HepG2 (cell line): ENCODE measurements around the gene ZNF511. TPM values are rescaled to one million over a fixed set of nuclear protein-coding genes. Genes with fewer than 3 reads are reported as not detected.

Experiments
- ATAC-seq: fragments of 200-7000 bp; cut with Tn5 transposase; 3 replicates; pipeline ENCODE4 v1.9.1; 2020; ENCODE audit warnings: mild to moderate bottlenecking, moderate library complexity
- BruUV-seq: library from RNA; stranded (reverse); fragments of 400-500 nt; replicated peaks from 2 replicates; lab custom pipeline; 2021; lab: Mats Ljungman, UMichigan
- CTCF ChIA-PET: fragments of 300-600 bp; formaldehyde crosslinking; extraction: SDS; loops from one replicate; lab custom pipeline; 2021; ENCODE audit warnings: low total read pairs, inconsistent platforms, low intra/inter-chr PET ratio; lab: Yijun Ruan, JAX
- POLR2A ChIA-PET: fragments of 350-600 bp; sonication (Branson Sonifier 250); formaldehyde crosslinking; loops from one replicate; lab custom pipeline; 2020; ENCODE audit warnings: antibody characterized with exemption, inconsistent platforms; lab: Yijun Ruan, JAX
- DNase-seq: peaks from one replicate; pipeline ENCODE4 v3.0.0-alpha.2; 2015; ENCODE audit warnings: low spot score
- FAIRE-seq: peaks from 3 replicates; lab custom pipeline; 2011; peaks lifted over from hg19 to GRCh38; lab: Jason Lieb, UNC
- H2AFZ ChIP-seq: one replicate; pipeline ENCODE4 v1.6.1; 2011; ENCODE audit warnings: low read length, inconsistent platforms
- H3K27ac ChIP-seq: fragments of 300-600 bp; 3 replicates; pipeline ENCODE4 v1.8.0; 2011; ENCODE audit warnings: mixed run types, mild to moderate bottlenecking, mixed read lengths, low read length, inconsistent platforms; ENCODE audit not compliant: insufficient read depth; ENCODE audit errors: extremely low read length
- H3K27me3 ChIP-seq, 2 experiments: fragments of 200-600 bp in 1 of 2; 2 replicates in 1 of 2; 3 replicates in 1 of 2; pipeline versions ENCODE4 v1.6.0 to v1.8.0; 2011; ENCODE audit warnings: low read length in 2 of 2, mild to moderate bottlenecking in 2 of 2, moderate library complexity in 2 of 2, inconsistent platforms in 1 of 2; ENCODE audit not compliant: insufficient read depth in 2 of 2, control insufficient read depth in 1 of 2
- H3K36me3 ChIP-seq, 2 experiments: fragments of 200-600 bp in 1 of 2; replicated peaks in 1 of 2; 2 replicates in 1 of 2; 3 replicates in 1 of 2; pipeline versions ENCODE4 v1.5.1 to v1.8.0; 2011; ENCODE audit warnings: low read length in 2 of 2, inconsistent platforms in 1 of 2; ENCODE audit not compliant: insufficient read depth in 2 of 2, control insufficient read depth in 1 of 2
- H3K4me1 ChIP-seq: 2 replicates; pipeline ENCODE4 v1.5.1; 2012; ENCODE audit warnings: low read length, inconsistent platforms; ENCODE audit not compliant: insufficient read depth
- H3K4me2 ChIP-seq: 2 replicates; pipeline ENCODE4 v1.6.0; 2011; ENCODE audit warnings: low read depth, low read length, inconsistent platforms
- H3K4me3 ChIP-seq, 3 experiments: fragments of 200-600 bp in 1 of 3; sonication (generic), shearing (Covaris generic) in 1 of 3; replicated peaks in 1 of 3; 2 replicates each; pipeline ENCODE4 v1.5.1; 2011 to 2016; ENCODE audit warnings: low read length in 3 of 3, inconsistent platforms in 2 of 3, low read depth in 2 of 3, mild to moderate bottlenecking in 2 of 3, control low read depth in 1 of 3, mixed read lengths in 1 of 3; ENCODE audit not compliant: insufficient read depth in 1 of 3
- H3K79me2 ChIP-seq: one replicate; pipeline ENCODE4 v1.6.1; 2011; ENCODE audit warnings: low read length, inconsistent platforms; ENCODE audit not compliant: insufficient read depth
- H3K9ac ChIP-seq: 2 replicates; pipeline ENCODE4 v1.6.0; 2011; ENCODE audit warnings: mild to moderate bottlenecking, low read depth, low read length, inconsistent platforms; ENCODE audit not compliant: insufficient read depth
- H3K9me3 ChIP-seq: 2 replicates; pipeline ENCODE4 v1.5.1; 2012; ENCODE audit warnings: mild to moderate bottlenecking, low read length
- H4K20me1 ChIP-seq: 2 replicates; pipeline ENCODE4 v1.6.0; 2011; ENCODE audit warnings: inconsistent platforms, mild to moderate bottlenecking, low read length, moderate library complexity; ENCODE audit not compliant: insufficient read depth
- FUBP1 ChIP-seq: sonication (generic); formaldehyde crosslinking; IDR thresholded peaks from 2 replicates; pipeline ENCODE4 v1.5.1; 2020; ENCODE audit warnings: missing genetic modification reagents, mild to moderate bottlenecking, borderline replicate concordance
- IRF1 ChIP-seq: sonication (generic); formaldehyde crosslinking; IDR thresholded peaks from 2 replicates; pipeline ENCODE4 v1.4.0; 2020; ENCODE audit warnings: low read depth, mild to moderate bottlenecking, missing genetic modification reagents
- MNT ChIP-seq: fragments of 450-650 bp; IDR thresholded peaks from 2 replicates; pipeline ENCODE4 v1.6.1; 2016
- POLR2A ChIP-seq, 2 experiments: IDR thresholded peaks; 2 replicates each; pipeline ENCODE4 v1.6.1; 2011; ENCODE audit warnings: low read depth in 2 of 2, low read length in 2 of 2, mild to moderate bottlenecking in 1 of 2, moderate library complexity in 1 of 2; ENCODE audit not compliant: insufficient read depth in 1 of 2
- ZFYVE20 ChIP-seq: sonication (generic); formaldehyde crosslinking; IDR thresholded peaks from 2 replicates; pipeline ENCODE4 v1.8.0; 2023; ENCODE audit warnings: low read depth, mild to moderate bottlenecking, moderate library complexity, missing genetic modification reagents, borderline replicate concordance
- ZSCAN12 ChIP-seq: sonication (generic); formaldehyde crosslinking; IDR thresholded peaks from 2 replicates; pipeline ENCODE4 v1.9.0; 2021; ENCODE audit warnings: mild to moderate bottlenecking, missing genetic modification reagents
- WGBS: methylation state at CpG from one replicate; pipeline ENCODE4 v1.1.6; 2017; ENCODE audit warnings: low lambda C conversion rate; 5-methylcytosine and 5-hydroxymethylcytosine counted together
- in situ Hi-C: cut with HindIII; loops from 2 replicates; pipeline ENCODE4 v1.10.0; 2017; ENCODE audit warnings: low pct_unique_long_range_greater_than_20kb; ENCODE audit not compliant: extremely low pct_ligation_motif_present
- intact Hi-C: fragments of 100-400 bp; cut with micrococcal nuclease; formaldehyde crosslinking; loops from one replicate; pipeline ENCODE4 v1.10.0; 2022; ENCODE audit not compliant: unreplicated experiment
- polyA plus RNA-seq, 8 experiments: library from polyadenylated mRNA; depleted of rRNA in 3 of 8; stranded (reverse) in 7 of 8; unstranded in 1 of 8; fragments of >200 nt; fragmentation: Illumina TruSeq in 4 of 8; extraction: Trizol in 4 of 8; gene quantifications; 2 replicates each; pipeline versions ENCODE4 v1.2.1 to v1.2.3, GENCODE V29; 2011 to 2016; ENCODE audit warnings: low read depth in 4 of 8, missing spikeins in 1 of 8, mixed read lengths in 1 of 8; ENCODE audit not compliant: insufficient read depth in 1 of 8
- total RNA-seq, 5 experiments: library from RNA; depleted of rRNA; stranded (reverse); fragments of >200 nt; fragmentation: Illumina TruSeq; extraction: Trizol; gene quantifications; 2 replicates each; pipeline ENCODE4 v1.2.3, GENCODE V29; 2016; ENCODE audit warnings: low read depth in 1 of 5

ZNF511 gene
- total and polyA plus RNA-seq, 2 of the 13 experiments (the other 11 are each of a cell fraction or from before 2014, with no cell fraction given), result 35.6 to 66.4 TPM

GRCh38 chr10:133339708-133340380, 31.1 kb downstream of the ZNF511 start:
- H3K9ac ChIP-seq, result no peak overlapping the region
- no peaks in the 10 kb centered on the region for H3K9me3 ChIP-seq
- TF ChIP-seq ZFYVE20 (CRISPR knock-in tag), result no peak
- TF ChIP-seq MNT, result peak; percentile 20; the same call in 1 of the 2 replicates
- POLR2A ChIA-PET, result no interaction called here
- in situ Hi-C loops, result no loop called here
- peaks cover 2 to 40% of the 10 kb centered on the region in 2 experiments; a peak in 4 of 5 replicates for H3K27me3 ChIP-seq
- DNase-seq (no peak), FAIRE-seq (no peak), ATAC-seq (no peak)
- H3K4me3 ChIP-seq, result no peak overlapping the region
- peaks cover 37% of the 10 kb centered on the region for H3K4me1 ChIP-seq
- CTCF ChIA-PET, result no interaction called here
- WGBS, result 78% methylated on average over 9 of the region's 13 CpGs
- no peak overlapping the region for H3K27ac ChIP-seq
- no TSS peak for BruUV-seq
- no peaks in the 10 kb centered on the region for H4K20me1 ChIP-seq
- no peaks in the 10 kb centered on the region for H3K36me3 ChIP-seq
- H2AFZ ChIP-seq, result no peak overlapping the region
- H3K4me2 ChIP-seq, result no peak overlapping the region
- no peaks in the 10 kb centered on the region for H3K79me2 ChIP-seq
- intact Hi-C loops, result no loop called here

GRCh38 chr10:133341983-133342382, 33.3 kb downstream of the ZNF511 start:
- no peak for FAIRE-seq
- no peak for DNase-seq
- Histone ChIP-seq H3K9ac (no peak overlapping the region), H3K9me3 (no peaks in the 10 kb centered on the region), H3K4me2 (no peak overlapping the region), H3K4me3 (no peak overlapping the region), H3K36me3 (no peaks in the 10 kb centered on the region), H3K4me1 (peaks cover 36% of the 10 kb centered on the region), H3K27ac (no peak overlapping the region), H2AFZ (no peak overlapping the region), H4K20me1 (no peaks in the 10 kb centered on the region), H3K79me2 (no peaks in the 10 kb centered on the region), H3K27me3 (peaks cover 2 to 18% of the 10 kb centered on the region in 2 experiments; a peak in 4 of 5 replicates)
- 60% methylated on average over 4 of the region's 4 CpGs for WGBS
- ChIA-PET CTCF (no interaction called here), POLR2A (interaction anchor here (1.5 kb wide), 1 partner anchor 17 kb away, joined by 3 read pairs; no protein-coding TSS in a partner anchor)
- intact Hi-C loops (no loop called here), in situ Hi-C loops (no loop called here)
- BruUV-seq, result no TSS peak
- no peak for ATAC-seq
- no peak for TF ChIP-seq POLR2A (IDR thresholded peaks at IDR 0.05; ENCODE audit: insufficient read depth in 1 of 2, low read depth in 2 of 2, low read length in 2 of 2)
- no peak for TF ChIP-seq IRF1 (CRISPR knock-in tag)
- TF ChIP-seq FUBP1 (CRISPR knock-in tag), result no peak
- TF ChIP-seq ZSCAN12 (CRISPR knock-in tag), result no peak
